ENCODE data around the gene ALS2CL. TPM values are rescaled to one million over a fixed set of nuclear protein-coding genes. Genes with fewer than 3 reads are reported as not detected.

The ALS2CL gene, protein sequence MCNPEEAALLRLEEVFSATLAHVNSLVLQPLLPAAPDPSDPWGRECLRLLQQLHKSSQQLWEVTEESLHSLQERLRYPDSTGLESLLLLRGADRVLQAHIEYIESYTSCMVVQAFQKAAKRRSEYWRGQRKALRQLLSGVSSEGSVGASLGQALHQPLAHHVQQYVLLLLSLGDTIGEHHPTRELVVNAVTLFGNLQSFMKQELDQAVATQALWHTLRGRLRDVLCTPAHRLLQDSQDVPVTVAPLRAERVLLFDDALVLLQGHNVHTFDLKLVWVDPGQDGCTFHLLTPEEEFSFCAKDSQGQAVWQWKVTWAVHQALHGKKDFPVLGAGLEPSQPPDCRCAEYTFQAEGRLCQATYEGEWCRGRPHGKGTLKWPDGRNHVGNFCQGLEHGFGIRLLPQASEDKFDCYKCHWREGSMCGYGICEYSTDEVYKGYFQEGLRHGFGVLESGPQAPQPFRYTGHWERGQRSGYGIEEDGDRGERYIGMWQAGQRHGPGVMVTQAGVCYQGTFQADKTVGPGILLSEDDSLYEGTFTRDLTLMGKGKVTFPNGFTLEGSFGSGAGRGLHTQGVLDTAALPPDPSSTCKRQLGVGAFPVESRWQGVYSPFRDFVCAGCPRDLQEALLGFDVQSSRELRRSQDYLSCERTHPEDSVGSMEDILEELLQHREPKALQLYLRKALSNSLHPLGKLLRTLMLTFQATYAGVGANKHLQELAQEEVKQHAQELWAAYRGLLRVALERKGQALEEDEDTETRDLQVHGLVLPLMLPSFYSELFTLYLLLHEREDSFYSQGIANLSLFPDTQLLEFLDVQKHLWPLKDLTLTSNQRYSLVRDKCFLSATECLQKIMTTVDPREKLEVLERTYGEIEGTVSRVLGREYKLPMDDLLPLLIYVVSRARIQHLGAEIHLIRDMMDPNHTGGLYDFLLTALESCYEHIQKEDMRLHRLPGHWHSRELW
- total RNA-seq: 49.5 and 57.3 TPM in 2 replicates

DNA sequence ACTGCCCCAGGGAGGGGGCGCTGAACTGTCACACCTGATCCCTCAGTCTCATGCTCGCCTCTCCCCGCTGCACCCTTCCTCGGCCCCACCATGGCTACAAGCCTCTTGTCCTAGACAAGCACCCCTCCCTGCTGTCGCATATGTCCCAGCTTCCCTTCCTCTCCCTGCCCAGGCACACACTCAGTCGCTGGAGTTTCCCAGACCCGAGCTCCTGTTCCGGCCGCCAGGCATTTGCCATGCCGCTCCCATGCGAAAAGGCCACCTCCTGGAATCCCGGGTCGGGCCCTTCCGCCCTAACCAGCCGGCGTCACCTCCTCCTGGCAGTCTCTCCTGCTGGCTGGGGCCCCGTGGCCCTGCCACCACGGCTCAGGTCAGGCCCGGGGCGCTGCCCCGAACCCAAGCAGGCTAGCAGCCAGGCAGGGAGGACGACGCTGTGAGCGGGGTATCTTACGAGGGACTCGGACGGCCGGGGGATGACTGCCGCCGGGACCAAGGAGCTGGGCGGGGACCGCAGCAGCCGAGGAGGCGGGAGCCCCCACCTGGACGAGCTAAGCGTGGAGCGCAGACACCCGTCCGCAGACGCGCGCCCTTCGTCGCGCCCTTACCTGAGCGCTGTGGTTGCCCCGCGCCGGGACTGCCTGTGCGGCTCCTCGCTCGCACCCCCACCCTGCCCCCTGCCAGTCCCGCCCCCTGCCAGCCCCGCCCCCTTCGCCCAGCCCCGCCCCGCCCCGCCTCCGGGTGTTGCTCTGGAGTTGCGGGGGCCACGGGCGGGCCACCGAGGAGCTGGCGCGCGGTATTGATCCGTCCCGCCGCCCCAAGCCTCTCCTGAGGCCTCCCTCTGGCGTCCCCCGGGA is at the start of gene ALS2CL:
Gene ALS2CL, minus strand, starts transcription at position 642 of the 854 bp plus-strand sequence. CDS start 4,239 bp downstream, outside the sequence.

DNA sequence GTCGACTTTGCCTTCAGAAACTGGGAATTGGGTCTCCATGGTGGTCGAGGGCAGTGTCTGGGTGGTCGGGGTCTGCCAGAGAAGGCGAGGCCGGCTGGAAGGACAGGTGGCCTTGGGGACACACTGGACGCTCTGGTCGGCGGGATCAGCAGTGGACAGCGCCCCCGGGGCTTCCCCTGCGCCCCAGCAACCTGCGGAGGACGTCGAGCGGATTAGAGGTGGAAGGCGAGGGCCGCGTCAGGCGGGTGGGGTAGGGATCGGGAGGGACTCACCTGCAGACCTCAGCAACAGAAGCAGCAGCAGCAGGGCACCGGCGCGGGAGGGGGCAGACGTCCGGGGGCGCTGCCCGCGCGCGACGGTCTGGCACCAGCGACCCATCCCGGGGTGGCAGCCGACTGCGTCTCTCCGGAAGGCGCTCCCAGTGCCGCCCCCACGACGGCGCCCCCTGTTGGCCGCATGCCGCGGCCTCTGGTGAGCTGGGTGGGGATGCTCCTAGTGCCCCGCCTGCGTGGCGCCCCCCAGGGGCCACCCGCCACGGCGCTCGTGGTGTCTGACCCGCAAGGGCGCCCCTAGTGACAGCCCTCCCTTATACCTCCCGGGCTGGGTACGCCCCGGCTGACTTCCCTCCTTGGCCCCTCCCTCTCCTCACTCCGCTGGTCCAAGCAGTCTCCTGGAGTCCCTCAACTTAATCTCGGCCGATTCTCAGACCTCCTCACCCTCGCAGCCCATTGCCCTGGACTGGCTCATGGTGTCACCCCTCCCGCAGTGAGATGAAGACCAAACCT is 24.2 kb upstream of the ALS2CL start, which contains the start of gene PRSS50:
Gene PRSS50, minus strand, starts transcription at position 423 of the 785 bp plus-strand sequence. Its CDS starts 45 bp downstream, at position 378.

DNA sequence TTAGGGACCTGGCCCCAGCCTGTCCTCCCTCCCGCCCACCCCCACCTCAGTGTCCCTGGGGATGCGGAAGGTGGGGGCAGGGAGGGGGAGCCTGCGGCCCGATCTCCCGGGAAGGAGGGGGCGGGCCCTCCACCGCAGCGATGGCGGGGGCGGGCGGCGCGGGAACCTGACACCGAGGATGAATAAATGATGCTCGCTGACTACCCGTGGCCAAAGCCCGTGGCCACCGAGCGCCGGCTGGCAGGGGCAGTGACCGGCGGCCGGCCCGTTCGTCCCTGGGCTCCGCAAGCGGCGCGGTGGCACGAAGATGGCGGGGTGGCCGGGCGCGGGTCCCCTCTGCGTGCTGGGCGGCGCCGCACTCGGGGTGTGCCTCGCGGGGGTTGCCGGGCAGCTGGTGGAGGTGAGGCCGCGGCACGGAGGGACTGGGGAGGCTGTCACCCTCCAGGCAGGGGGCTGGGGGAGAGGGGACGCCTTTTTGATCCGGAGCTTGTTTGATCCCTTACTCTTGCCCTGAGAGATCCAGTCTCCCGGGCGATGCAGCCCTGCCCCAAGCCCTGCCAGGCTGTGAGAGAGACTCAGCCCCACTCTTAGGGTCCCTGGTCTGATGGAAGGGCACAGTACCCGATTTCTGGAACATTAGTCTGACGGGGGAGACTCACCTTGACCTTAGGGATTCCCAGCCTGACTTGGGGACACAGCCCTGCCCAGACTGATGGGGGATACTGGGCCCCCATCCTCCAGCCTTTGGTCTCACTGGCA is 7.9 kb upstream of the ALS2CL start, which contains the start of gene TMIE:
Gene TMIE, plus strand, starts transcription at position 212 of the 759 bp plus-strand sequence. Its CDS starts 96 bp downstream, at position 308.

Other genes starting within 250 kb of the ALS2CL start
- 0.07 TPM in 1 of 2 replicates, not detected in the other for gene LTF, start 228.8 kb downstream of the ALS2CL start, total RNA-seq
- not detected in 2 replicates for gene RTP3, start 195.7 kb downstream of the ALS2CL start, total RNA-seq
- gene LRRC2, start 127.4 kb downstream of the ALS2CL start, total RNA-seq: not detected in 2 replicates
- not detected in 2 replicates for gene FAM240A, start 81.2 kb downstream of the ALS2CL start, total RNA-seq
- gene TMIE, start 7.7 kb upstream of the ALS2CL start, total RNA-seq: 0.14 TPM in 1 of 2 replicates, not detected in the other
- gene PRSS50, start 24.2 kb upstream of the ALS2CL start, total RNA-seq: not detected in 2 replicates
- not detected in 2 replicates for gene MYL3, start 169.8 kb upstream of the ALS2CL start, total RNA-seq
- gene PTH1R, start 184.0 kb upstream of the ALS2CL start, total RNA-seq: not detected in 2 replicates